Transverse colon (tissue), 4 donors: ENCODE results near the gene GLI3.

Experiments used
- CTCF ChIP-seq, 5 experiments: fragments of 200-600 bp in 3 of 5; fragments of 450-650 bp in 2 of 5; sonication (generic) in 3 of 5; IDR thresholded peaks; 1 replicate in 2 of 5; 2 replicates in 3 of 5; pipeline ENCODE4 v1.5.1; 2016 to 2017; ENCODE audit warnings: antibody characterized with exemption in 5 of 5, inconsistent platforms in 3 of 5, mild to moderate bottlenecking in 2 of 5, moderate library complexity in 1 of 5
- EP300 ChIP-seq: sonication (generic); formaldehyde crosslinking; IDR thresholded peaks from one replicate; pipeline ENCODE4 v1.6.1; 2017; ENCODE audit warnings: antibody characterized with exemption, low read depth
- POLR2AphosphoS5 ChIP-seq, 3 donors: sonication (generic); formaldehyde crosslinking; IDR thresholded peaks; one replicate each; pipeline ENCODE4 v1.6.1; 2016; ENCODE audit warnings: antibody characterized with exemption in 3 of 3

DNA sequence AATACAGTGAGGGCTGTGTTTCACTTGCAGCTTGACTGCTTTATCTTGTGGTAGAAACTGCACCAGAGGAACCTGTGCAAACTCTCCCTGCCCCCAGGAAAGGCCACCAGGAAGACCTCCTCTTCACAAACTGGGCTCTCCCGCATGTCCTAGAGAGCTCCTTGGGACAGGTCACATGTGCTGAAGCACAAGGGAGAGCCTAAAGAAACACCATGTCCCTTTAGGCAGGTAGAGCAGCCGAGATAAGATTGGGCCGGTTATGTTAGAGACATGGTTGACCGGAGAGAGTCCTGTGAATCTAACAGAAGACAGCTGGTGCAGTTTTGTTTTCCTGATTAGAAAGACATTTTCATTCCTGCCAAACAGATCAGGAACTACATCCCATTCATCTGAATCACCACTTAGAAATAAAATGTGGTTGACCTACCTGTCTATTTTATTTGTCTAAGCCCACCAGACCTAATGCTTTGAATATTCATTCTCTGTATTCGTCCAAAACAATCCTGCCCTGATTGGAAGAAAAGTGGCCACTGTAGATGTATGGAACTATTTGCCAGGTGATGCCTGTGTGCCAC, 224.1 kb downstream of the GLI3 start:
- no peak for TF ChIP-seq CTCF (IDR thresholded peaks at IDR 0.05)
- no peak for TF ChIP-seq EP300
- no peak for TF ChIP-seq POLR2AphosphoS5 (IDR thresholded peaks at IDR 0.05)
